A549 (cell line): ENCODE results near the gene FHL2. TPM values are rescaled to one million over a fixed set of nuclear protein-coding genes. Genes with fewer than 3 reads are reported as not detected.

Source experiments
- ATAC-seq, 2 experiments: fragments of 200-7000 bp in 1 of 2; fragments of >200 bp in 1 of 2; cut with Nextera tagmentation in 1 of 2; cut with Tn5 transposase in 1 of 2; 3 replicates each; pipeline versions ENCODE4 v1.8.0 to v1.9.1; 2018 to 2020; ENCODE audit warnings: mild to moderate bottlenecking in 1 of 2, moderate library complexity in 1 of 2
- CTCF ChIA-PET: fragments of 300-600 bp; sonication (Branson Sonifier 250); formaldehyde crosslinking; extraction: SDS; loops from one replicate; lab custom pipeline; 2021; ENCODE audit warnings: antibody characterized with exemption, inconsistent platforms; lab: Yijun Ruan, JAX
- POLR2A ChIA-PET: fragments of 350-600 bp; formaldehyde crosslinking; extraction: SDS; loops from one replicate; lab custom pipeline; 2021; ENCODE audit warnings: antibody characterized with exemption, inconsistent platforms; lab: Yijun Ruan, JAX
- DNase-seq, 2 experiments: peaks; one replicate each; pipeline versions ENCODE4 v3.0.0 to v3.0.0-alpha.2; 2011 to 2016; ENCODE audit warnings: low read depth in 1 of 2, low spot score in 1 of 2
- FAIRE-seq: peaks from 2 replicates; lab custom pipeline; 2011; peaks lifted over from hg19 to GRCh38; lab: Jason Lieb, UNC
- H3K27ac ChIP-seq, 2 experiments: fragments of >200 bp; sonication (Bioruptor Twin); formaldehyde crosslinking; 3 replicates each; pipeline ENCODE4 v1.5.1; 2016 to 2017
- H3K4me1 ChIP-seq: fragments of >200 bp; sonication (Bioruptor Twin); formaldehyde crosslinking; 3 replicates; pipeline ENCODE4 v1.6.1; 2016
- H3K4me2 ChIP-seq: fragments of >200 bp; sonication (Bioruptor Twin); formaldehyde crosslinking; 3 replicates; pipeline ENCODE4 v1.6.1; 2016
- H3K4me3 ChIP-seq: fragments of >200 bp; sonication (Bioruptor Twin); formaldehyde crosslinking; 3 replicates; pipeline ENCODE4 v1.5.1; 2016
- H3K9me3 ChIP-seq: fragments of >200 bp; sonication (Bioruptor Twin); formaldehyde crosslinking; 3 replicates; pipeline ENCODE4 v1.6.1; 2016
- BHLHE40 ChIP-seq: IDR thresholded peaks from 2 replicates; pipeline ENCODE4 v1.6.1; 2012; ENCODE audit warnings: low read depth, low read length, inconsistent platforms
- CBX2 ChIP-seq: fragments of 200-600 bp; sonication (generic); IDR thresholded peaks from 2 replicates; pipeline ENCODE4 v1.6.1; 2016; ENCODE audit warnings: low read depth, mild to moderate bottlenecking, borderline replicate concordance
- CEBPB ChIP-seq, 2 experiments: fragments of >200 bp in 1 of 2; sonication (Bioruptor Twin) in 1 of 2; formaldehyde crosslinking in 1 of 2; IDR thresholded peaks; 2 replicates each; pipeline ENCODE4 v1.6.1; 2012 to 2016
- CHD4 ChIP-seq: fragments of 200-600 bp; sonication (generic); IDR thresholded peaks from 2 replicates; pipeline ENCODE4 v1.6.1; 2016; ENCODE audit warnings: antibody characterized with exemption, mild to moderate bottlenecking, borderline replicate concordance
- EHMT2 ChIP-seq: fragments of 200-600 bp; sonication (generic); IDR thresholded peaks from 2 replicates; pipeline ENCODE4 v1.6.1; 2016; ENCODE audit warnings: antibody characterized with exemption, low read depth, mild to moderate bottlenecking, moderate library complexity
- ELK1 ChIP-seq: fragments of 150-350 bp; IDR thresholded peaks from 2 replicates; pipeline ENCODE4 v1.6.1; 2014; ENCODE audit warnings: low read depth, mild to moderate bottlenecking, low read length
- ESRRA ChIP-seq: fragments of 150-350 bp; IDR thresholded peaks from 2 replicates; pipeline ENCODE4 v1.6.1; 2014; ENCODE audit warnings: mild to moderate bottlenecking, low read length, borderline replicate concordance
- FOSB ChIP-seq: fragments of 250-450 bp; sonication (Bioruptor Pico); IDR thresholded peaks from 2 replicates; pipeline ENCODE4 v1.5.0; 2020; ENCODE audit warnings: mild to moderate bottlenecking, moderate library complexity
- FOSL2 ChIP-seq, 2 experiments: fragments of 450-650 bp in 1 of 2; fragments of >200 bp in 1 of 2; sonication (Bioruptor Twin) in 1 of 2; formaldehyde crosslinking; IDR thresholded peaks; 2 replicates each; pipeline versions ENCODE4 v1.5.0 to v1.6.1; 2016 to 2020; ENCODE audit warnings: mild to moderate bottlenecking in 1 of 2, moderate library complexity in 1 of 2
- GATA3 ChIP-seq: IDR thresholded peaks from 2 replicates; pipeline ENCODE4 v1.6.1; 2012; ENCODE audit warnings: borderline replicate concordance
- HDAC2 ChIP-seq: fragments of 200-600 bp; sonication (generic); IDR thresholded peaks from 2 replicates; pipeline ENCODE4 v1.6.1; 2016
- HEYL ChIP-seq: fragments of 250-450 bp; sonication (Bioruptor Pico); IDR thresholded peaks from 2 replicates; pipeline ENCODE4 v1.8.0; 2021; ENCODE audit warnings: mild to moderate bottlenecking, moderate library complexity
- HOXA7 ChIP-seq: fragments of 250-450 bp; sonication (Bioruptor Pico); IDR thresholded peaks from 2 replicates; pipeline ENCODE4 v1.5.0; 2020; ENCODE audit warnings: mild to moderate bottlenecking, moderate library complexity
- JUN ChIP-seq, 2 experiments: fragments of >200 bp; sonication (Bioruptor Twin); formaldehyde crosslinking; IDR thresholded peaks; 2 replicates in 1 of 2; 3 replicates in 1 of 2; pipeline ENCODE4 v1.6.1; 2016 to 2017
- JUNB ChIP-seq: fragments of >200 bp; sonication (Bioruptor Twin); formaldehyde crosslinking; IDR thresholded peaks from 2 replicates; pipeline ENCODE4 v1.6.1; 2016
- KDM1A ChIP-seq: fragments of 200-600 bp; sonication (generic); IDR thresholded peaks from 2 replicates; pipeline ENCODE4 v1.6.1; 2016; ENCODE audit warnings: low read depth, mild to moderate bottlenecking
- KDM5A ChIP-seq: fragments of 200-600 bp; sonication (generic); IDR thresholded peaks from 2 replicates; pipeline ENCODE4 v1.6.1; 2016; ENCODE audit warnings: antibody characterized with exemption, mild to moderate bottlenecking
- MAX ChIP-seq: IDR thresholded peaks from 2 replicates; pipeline ENCODE4 v1.6.1; 2012
- MAZ ChIP-seq: fragments of 150-350 bp; IDR thresholded peaks from 2 replicates; pipeline ENCODE4 v1.6.1; 2014; ENCODE audit warnings: antibody characterized with exemption, low read depth, low read length, borderline replicate concordance
- NR3C1 ChIP-seq: fragments of >200 bp; sonication (Bioruptor Twin); formaldehyde crosslinking; IDR thresholded peaks from 3 replicates; pipeline ENCODE4 v1.6.1; 2017
- POLR2AphosphoS2 ChIP-seq: conservative IDR thresholded peaks from 2 replicates; pipeline ENCODE4 v1.6.1; 2012; ENCODE audit warnings: low read length, improper control_type of control experiment, inconsistent platforms
- RARB ChIP-seq: fragments of 250-450 bp; sonication (Bioruptor Pico); IDR thresholded peaks from 2 replicates; pipeline ENCODE4 v1.8.0; 2021; ENCODE audit warnings: mild to moderate bottlenecking, moderate library complexity
- RCOR1 ChIP-seq: fragments of 150-350 bp; IDR thresholded peaks from 2 replicates; pipeline ENCODE4 v1.6.1; 2014; ENCODE audit warnings: antibody characterized with exemption, low read length, low read depth
- REST ChIP-seq: fragments of 200-600 bp; sonication (generic); IDR thresholded peaks from 2 replicates; pipeline ENCODE4 v1.6.1; 2016; ENCODE audit warnings: antibody characterized with exemption, mild to moderate bottlenecking, moderate library complexity
- RFX5 ChIP-seq: fragments of 450-650 bp; IDR thresholded peaks from 2 replicates; pipeline ENCODE4 v1.7.1; 2014; ENCODE audit warnings: antibody characterized with exemption, mild to moderate bottlenecking, moderate library complexity
- RNF2 ChIP-seq: fragments of 200-600 bp; sonication (generic); IDR thresholded peaks from 2 replicates; pipeline ENCODE4 v1.6.1; 2016; ENCODE audit warnings: low read depth, mild to moderate bottlenecking, antibody characterized with exemption, moderate library complexity, borderline replicate concordance
- SMC3 ChIP-seq: fragments of >200 bp; sonication (Bioruptor Twin); formaldehyde crosslinking; IDR thresholded peaks from 3 replicates; pipeline ENCODE4 v1.6.1; 2018; ENCODE audit warnings: inconsistent platforms
- SREBF2 ChIP-seq: fragments of 450-650 bp; IDR thresholded peaks from 2 replicates; pipeline ENCODE4 v1.6.1; 2014; ENCODE audit warnings: mild to moderate bottlenecking, moderate library complexity
- TP53 ChIP-seq: fragments of 250-450 bp; sonication (Bioruptor Pico); IDR thresholded peaks from 2 replicates; pipeline ENCODE4 v1.5.0; 2021; ENCODE audit warnings: mild to moderate bottlenecking, moderate library complexity
- ZNF302 ChIP-seq: fragments of 250-450 bp; sonication (Bioruptor Pico); IDR thresholded peaks from 2 replicates; pipeline ENCODE4 v1.9.0; 2021; ENCODE audit warnings: inconsistent platforms, mild to moderate bottlenecking, moderate library complexity
- WGBS: methylation state at CpG from one replicate; pipeline ENCODE4 v1.1.6; 2017; ENCODE audit errors: missing lambda C conversion rate; 5-methylcytosine and 5-hydroxymethylcytosine counted together
- polyA plus RNA-seq, 4 experiments: library from polyadenylated mRNA; depleted of rRNA in 3 of 4; stranded (reverse); fragments of >200 nt; fragmentation: RNase III in 1 of 4; extraction: RNeasy Plus Mini Kit Qiagen cat#74134 plus additional on column Dnase treatment in 1 of 4; gene quantifications; 2 replicates in 3 of 4; 3 replicates in 1 of 4; pipeline ENCODE4 v1.2.3, GENCODE V29; 2011 to 2017

Gene FHL2
- polyA plus RNA-seq, 2 of the 4 experiments (the other 2 are of a cell fraction): 57.9 to 85.9 TPM

- WGBS: 58% methylated on average over 4 of the region's 4 CpGs
- no peak overlapping the region for H3K27ac ChIP-seq
- no peaks in the 10 kb centered on the region for H3K9me3 ChIP-seq
- H3K4me2 ChIP-seq: no peak overlapping the region
- CTCF ChIA-PET: no interaction called here
- no peak for FAIRE-seq
- TF ChIP-seq ELK1 (no peak), CHD4 (no peak), CBX2 (no peak), HDAC2 (no peak), JUN (IDR thresholded peaks at IDR 0.05) (no peak), REST (no peak), CEBPB (IDR thresholded peaks at IDR 0.05) (no peak), BHLHE40 (no peak), JUNB (no peak), ZNF302 (CRISPR knock-in tag) (no peak), KDM5A (no peak), FOSB (CRISPR knock-in tag) (no peak), SREBF2 (no peak), POLR2AphosphoS2 (no peak), ESRRA (no peak), FOSL2 (IDR thresholded peaks at IDR 0.05) (no peak), FOSL2 (CRISPR knock-in tag; IDR thresholded peaks at IDR 0.05) (no peak), HOXA7 (CRISPR knock-in tag) (no peak), GATA3 (no peak)
- TF ChIP-seq, all 56 proteins: peak for 0
- Histone ChIP-seq H3K4me1 (peaks cover 5% of the 10 kb centered on the region; the same call in 1 of the 3 replicates), H3K4me3 (no peak overlapping the region)
- DNase-seq (no peak), ATAC-seq (no peak)
- POLR2A ChIA-PET: no interaction called here
Measured at GRCh38 chr2:105427485-105427884, 28.6 kb upstream of the FHL2 start.

- POLR2A ChIA-PET: no interaction called here
Measured at GRCh38 chr2:105426626-105427292, 27.9 kb upstream of the FHL2 start.

More at GRCh38 chr2:105426626-105427292, 27.9 kb upstream of the FHL2 start:
- Histone ChIP-seq H3K4me2 (no peak overlapping the region), H3K4me3 (no peak overlapping the region), H3K4me1 (no peaks in the 10 kb centered on the region; the same call in 2 of the 3 replicates), H3K27ac (no peak overlapping the region), H3K9me3 (no peaks in the 10 kb centered on the region; the same call in 2 of the 3 replicates)
- TF ChIP-seq KDM1A: no peak
- TF ChIP-seq REST: no peak
- TF ChIP-seq TP53 (CRISPR knock-in tag): no peak
- no peak for TF ChIP-seq RCOR1
- TF ChIP-seq RFX5: no peak
- TF ChIP-seq KDM5A: no peak
- TF ChIP-seq RARB (CRISPR knock-in tag): no peak
- no peak for TF ChIP-seq NR3C1
- TF ChIP-seq EHMT2: no peak
- no peak for TF ChIP-seq MAZ
- TF ChIP-seq FOSL2 (IDR thresholded peaks at IDR 0.05): no peak
- TF ChIP-seq FOSL2 (CRISPR knock-in tag; IDR thresholded peaks at IDR 0.05): no peak
- TF ChIP-seq CBX2: no peak
- no peak for TF ChIP-seq JUNB
- TF ChIP-seq HEYL (CRISPR knock-in tag): no peak
- TF ChIP-seq ZNF302 (CRISPR knock-in tag): no peak
- no peak for TF ChIP-seq SMC3
- no peak for TF ChIP-seq MAX
- TF ChIP-seq CEBPB (IDR thresholded peaks at IDR 0.05): no peak
- no peak for TF ChIP-seq RNF2
- FAIRE-seq (no peak), DNase-seq (no peak), ATAC-seq (no peak)
- WGBS: 68% methylated on average over 9 of the region's 9 CpGs
- CTCF ChIA-PET: no interaction called here
